Stimulated activated CD4-positive, alpha-beta T cell treated with anti-CD3 and anti-CD28 coated beads, Interleukin-12 subunit alpha, Interleukin-12 subunit beta, amount 100 ng/mL, for 24 hours (primary cell): Measurements from ENCODE around the gene SLC44A5.

Experiments
- DNase-seq, 2 experiments: peaks; one replicate each; pipeline ENCODE4 v3.0.0-alpha.2; 2020; ENCODE audit warnings: low read depth in 2 of 2

Gene SLC44A5

DNA sequence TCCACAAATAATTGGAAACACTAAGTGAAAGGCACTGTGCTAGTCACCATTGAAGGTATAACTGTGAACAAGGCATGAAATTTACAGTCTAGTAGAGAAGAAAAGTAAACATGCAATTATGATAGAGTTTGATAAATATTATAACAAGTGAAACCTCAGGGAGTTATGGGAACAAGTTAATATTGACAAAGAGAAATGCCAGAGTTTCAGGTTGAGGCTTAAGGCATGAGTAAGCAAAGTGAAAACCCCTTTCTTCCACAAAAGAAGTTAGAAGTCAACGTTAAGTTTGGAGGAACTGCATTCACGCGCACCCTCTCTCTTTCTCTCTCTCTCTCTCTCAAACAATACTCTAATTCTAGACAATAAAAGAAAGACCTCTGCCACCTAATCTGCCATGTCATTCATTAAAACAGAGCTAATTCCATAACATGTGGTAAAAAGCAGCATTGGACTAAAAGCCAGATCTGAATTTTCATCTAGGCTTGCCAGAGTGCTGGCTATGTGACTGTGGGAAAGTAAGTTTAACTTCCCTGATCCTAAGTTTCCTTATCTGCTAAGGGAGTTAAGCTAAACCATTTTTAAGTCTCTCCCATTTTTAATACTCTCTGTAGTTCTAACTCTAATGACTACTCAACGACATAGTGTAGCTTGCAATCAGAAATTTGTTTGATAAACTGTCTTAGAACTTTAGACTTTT lies 22.0 kb downstream of the SLC44A5 start:
- DNase-seq: no peak

DNA sequence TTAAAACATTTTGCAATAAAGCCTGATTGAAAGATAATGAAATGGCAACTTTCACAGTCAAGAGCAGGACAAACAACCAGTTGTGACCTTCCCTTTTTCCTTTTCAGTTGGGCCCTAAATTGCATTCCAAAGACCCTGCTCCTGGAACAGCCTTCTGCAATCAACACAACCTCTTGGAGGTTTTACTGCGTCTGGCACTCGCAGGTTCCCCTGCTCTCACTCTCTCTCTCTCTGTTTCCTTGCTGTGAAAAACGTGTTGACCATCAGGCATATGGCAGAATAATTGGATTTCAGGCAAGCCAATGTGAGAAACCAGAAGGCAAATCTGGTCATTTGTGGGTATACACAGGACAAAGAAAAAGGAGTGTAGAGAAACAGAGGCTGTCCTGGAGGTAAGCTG lies 23.2 kb downstream of the SLC44A5 start:
- DNase-seq: no peak

DNA sequence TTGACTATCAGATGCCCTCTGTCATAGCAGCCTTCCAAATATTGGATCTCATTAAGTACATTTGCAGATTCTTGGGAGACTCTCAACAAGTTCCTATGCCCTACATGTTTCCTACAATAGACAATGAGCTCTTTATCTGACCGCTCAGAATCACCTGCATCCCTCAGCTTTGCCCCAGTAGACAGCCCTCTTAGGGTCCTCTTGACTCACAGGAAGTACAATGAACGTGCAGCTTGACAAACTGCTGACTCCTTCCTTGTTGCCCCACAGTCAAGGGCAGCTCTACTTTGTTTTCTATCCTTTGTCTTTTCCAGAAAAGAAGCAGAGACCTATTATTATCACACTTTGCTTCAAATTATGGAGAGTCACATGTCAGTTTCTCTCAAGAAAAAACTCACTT lies 27.6 kb downstream of the SLC44A5 start:
- DNase-seq: no peak

DNA sequence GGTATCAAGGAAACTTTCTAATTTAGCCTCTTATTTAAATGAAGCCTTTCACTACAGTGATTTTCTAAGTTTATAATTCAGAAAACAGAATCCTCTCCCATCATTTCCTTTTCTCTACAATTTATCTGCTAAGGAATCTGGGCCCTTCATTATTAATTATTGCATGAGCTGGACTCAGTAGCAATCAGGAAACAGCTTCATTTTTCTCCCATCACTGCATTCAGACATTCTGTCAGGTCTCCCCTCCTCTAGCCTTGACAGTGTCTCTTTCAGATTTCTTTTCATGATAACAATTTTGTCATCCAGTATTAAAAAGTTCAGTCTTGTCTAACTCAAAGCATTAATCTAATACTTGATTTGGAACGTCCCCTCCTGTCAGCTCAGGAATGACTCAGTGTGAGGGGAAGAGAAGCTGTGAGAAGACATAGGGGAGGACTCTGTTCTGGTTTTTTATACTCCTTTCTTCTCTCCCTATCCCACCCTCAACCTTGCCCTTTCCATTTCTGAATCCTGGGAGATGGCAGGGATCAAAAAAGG lies 28.1 kb downstream of the SLC44A5 start:
- DNase-seq: no peak

DNA sequence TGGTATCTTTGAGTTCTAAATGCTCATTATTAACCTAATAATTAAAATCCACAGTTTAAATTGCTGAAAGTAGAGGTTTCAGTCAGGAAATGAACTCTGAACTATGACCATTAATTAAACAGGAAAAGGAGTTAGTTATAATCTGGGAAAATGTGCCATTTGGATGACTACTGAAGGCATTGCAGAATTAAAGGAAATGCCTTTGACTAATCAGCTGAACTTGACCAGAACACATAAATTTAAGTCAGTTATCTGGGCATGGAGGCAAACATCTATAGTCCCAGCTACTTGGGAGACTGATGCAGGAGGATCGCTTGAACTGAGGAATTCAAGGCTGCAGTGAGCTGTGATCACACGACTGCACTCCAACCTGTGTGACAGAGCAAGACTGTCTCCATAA lies 31.9 kb downstream of the SLC44A5 start:
- DNase-seq: no peak

DNA sequence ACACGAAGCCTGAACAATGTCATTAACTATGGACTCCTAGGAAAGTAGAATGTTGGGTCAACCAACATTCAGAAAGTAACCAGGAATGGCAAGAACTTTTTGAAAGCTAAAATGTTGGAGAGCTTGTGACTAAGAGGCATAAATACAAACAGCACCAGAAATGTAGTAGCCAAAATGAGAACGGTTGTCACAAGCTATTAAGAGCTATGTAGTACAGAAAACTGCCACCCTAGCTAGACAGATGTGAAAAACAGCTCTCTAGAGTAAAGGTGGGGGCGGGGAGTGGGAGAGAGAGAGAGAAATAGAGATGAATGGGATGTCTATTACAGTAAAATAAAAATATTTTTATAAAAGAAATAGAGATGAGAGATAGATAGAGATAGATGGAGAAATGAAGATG lies 35.1 kb downstream of the SLC44A5 start:
- DNase-seq: no peak

DNA sequence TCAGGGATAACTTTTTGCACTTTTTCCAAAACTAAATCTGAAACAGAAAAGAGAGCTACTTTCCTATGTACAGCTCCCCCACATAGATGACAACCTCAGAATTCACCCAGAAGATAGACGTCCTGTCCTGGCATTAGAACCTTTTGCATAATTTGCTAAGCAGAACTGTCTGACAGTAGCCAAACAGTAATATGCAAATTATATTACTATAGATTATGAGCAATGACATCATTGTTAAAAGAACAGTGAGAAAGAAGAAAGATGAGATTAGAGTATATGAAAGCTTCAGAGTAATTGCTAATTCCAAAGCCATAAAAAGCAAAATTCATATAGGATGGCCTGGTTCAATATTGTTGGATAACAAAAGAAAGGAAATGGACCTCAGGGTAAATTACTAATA lies 43.7 kb downstream of the SLC44A5 start:
- no peak for DNase-seq

DNA sequence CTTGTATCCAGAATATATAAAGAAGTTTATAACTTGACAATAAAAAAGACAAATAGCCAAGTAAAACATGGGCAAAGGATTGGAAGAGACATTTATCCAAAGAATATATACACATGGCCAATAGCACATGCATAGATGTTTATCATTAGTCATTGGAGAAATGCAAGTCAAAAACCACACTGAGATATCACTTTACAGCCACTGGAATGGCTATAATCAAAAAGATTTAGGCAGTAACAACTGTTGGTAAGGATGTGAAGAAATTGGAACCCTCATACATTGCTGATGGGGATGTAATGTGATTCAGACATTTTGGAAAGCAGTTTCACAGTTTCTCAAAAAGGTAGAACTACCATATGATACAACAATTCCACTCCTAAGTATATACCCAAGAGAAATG lies 51.1 kb downstream of the SLC44A5 start:
- no peak for DNase-seq

DNA sequence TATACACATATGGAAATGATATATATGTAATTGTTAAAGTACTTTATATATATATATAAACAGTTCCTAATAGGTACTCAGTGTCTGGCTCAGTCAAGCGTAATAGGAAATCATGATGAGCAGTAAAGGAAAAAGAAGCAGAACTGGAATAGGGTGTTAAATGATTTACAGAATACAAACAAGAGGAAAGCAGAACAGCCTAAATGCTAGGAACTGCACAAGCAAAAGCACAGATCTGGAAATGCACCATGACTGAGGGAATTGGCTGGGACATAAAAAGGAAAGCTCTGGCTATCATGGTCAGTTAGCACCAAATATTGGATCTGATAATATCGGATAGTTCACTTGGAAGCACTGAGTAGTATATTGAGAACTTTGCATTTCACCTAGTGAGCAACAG lies 51.8 kb downstream of the SLC44A5 start:
- no peak for DNase-seq

DNA sequence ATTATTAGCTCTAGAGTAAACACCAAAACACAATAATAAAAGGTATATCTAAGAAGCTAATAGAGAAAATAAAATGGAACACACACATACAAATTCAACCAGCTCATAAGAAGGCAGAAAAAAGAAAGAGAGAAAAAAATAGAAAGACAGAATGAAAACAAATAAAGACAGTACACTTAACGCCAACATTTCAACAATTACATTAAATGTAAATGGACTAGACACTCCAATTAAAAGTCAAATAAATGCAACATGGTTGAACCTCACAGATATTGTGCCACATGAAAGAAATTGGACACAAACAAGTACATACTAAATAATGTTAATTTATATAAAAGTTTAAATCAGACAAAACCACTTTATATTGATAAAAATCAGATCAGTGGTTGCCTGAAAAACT lies 56.0 kb downstream of the SLC44A5 start:
- DNase-seq: no peak

DNA sequence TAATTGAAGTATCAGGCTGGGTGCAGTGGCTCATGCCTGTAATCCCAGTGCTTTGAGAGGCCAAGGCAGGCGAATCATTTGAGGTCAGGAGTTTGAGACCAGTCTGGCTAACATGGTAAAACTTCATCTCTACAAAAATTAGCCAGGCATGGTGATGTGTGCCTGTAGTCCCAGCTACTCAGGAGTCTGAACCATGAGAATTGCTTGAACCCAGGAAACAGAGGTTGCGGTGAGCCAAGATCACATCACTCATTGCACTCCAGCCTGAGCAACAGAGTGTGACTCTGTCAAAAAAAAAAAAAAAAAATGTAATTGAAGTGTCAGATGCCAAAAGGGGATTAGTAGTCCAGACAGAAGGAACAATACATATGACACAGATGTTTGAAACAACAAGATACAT lies 56.7 kb downstream of the SLC44A5 start:
- DNase-seq: no peak

DNA sequence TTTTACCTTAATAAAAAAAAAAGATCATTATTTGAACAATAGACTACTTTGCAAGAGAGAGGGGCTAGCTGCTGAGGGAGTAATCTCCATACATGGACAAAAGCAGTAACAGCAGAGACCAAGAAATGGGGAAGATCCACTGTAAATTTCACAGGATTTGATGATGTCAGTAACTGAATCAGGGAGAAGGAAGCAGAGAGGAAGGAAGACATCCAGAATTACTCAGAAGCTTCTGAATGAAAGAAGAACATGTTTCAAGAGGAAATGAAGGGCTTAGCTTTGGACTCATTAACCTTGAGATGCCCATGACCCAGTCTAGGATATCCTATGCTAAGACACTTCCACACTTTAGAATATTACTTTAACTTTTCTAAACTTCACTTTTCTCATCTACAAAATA lies 60.4 kb downstream of the SLC44A5 start:
- no peak for DNase-seq

DNA sequence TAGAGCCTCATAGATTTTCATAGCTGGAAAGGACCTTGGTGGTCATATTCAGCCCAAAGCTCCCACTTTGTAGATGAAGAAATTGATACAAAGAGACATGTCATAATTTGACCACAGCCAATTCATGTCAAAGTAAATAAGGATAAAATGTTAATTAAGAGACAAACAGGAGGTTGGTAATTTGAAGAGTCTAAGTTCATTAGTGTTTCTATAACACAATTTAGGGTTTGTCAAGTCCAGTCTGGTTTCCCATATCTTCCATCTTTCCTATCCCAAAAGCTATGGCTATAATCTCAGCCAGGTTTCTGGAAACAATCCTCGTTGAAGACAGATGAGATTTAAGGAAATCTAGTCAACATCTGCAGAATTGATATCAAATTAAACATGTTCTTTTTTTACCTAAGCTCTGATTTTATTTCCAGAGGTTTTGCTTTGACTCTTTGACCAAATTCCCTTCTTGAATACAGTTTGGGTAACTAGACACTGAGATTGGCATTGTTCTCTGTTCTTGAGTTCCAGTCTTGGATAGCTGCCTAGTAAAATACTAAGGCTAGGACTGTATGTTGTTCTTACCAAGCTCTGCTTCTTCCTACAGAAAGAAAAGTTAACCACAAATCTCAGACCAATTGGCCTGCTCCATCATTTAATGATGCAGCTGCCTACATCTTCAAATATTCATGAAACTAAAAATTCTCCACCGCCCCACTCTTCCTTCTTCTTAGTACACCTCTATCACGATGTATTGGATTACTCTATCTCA lies 62.0 kb downstream of the SLC44A5 start:
- DNase-seq: no peak

DNA sequence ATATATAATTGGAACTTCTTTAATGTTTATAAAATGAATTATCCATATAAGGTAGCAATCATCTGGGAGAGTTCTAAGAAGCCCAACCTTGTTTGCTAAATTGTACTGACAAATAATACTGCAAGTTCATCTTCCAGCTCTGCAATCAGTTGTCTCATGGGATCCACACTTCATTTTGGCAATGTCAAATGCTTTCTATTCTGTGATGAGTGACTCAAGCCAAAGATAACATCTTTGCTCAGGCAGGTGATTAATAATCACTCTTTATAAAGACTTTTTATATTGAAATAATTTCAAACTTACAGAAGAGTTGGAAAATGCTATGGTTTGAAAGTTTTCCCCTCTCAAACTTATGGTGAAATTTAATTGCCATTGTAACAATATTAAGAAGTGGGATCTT lies 67.2 kb downstream of the SLC44A5 start:
- no peak for DNase-seq

DNA sequence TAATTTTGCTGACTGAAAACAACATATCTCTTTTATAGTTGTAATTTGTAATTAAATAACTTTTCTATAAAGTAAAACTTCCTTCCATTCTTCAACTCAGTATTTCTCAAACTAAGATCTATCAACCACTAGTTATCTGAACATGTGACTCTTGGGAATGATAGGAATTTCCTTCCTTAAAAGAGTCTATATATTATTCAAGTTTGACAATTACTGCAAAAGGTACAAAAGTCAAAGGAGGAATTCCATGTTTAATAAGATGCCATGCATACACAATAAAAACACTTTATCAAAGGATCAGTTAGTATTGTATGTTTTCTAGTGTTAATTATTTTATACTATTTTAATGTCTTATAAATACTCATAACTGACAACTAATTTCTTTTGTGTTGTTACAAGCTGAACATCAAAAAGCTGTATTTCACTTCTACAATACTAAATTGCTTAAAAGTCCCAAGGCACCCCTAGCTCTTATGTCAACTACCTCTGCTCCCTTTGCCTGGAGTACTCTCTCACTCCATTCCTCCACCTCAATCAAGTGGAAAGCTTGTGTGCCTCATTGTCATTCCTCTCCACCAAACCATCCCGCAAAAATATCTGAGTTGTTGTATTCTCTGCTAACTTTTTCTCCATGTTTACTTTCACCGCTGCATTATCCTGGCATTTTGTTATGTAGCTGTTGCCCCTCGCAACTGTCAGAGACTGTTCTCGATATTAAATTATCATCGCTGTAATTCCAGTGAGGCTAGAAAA lies 67.9 kb downstream of the SLC44A5 start:
- no peak for DNase-seq

DNA sequence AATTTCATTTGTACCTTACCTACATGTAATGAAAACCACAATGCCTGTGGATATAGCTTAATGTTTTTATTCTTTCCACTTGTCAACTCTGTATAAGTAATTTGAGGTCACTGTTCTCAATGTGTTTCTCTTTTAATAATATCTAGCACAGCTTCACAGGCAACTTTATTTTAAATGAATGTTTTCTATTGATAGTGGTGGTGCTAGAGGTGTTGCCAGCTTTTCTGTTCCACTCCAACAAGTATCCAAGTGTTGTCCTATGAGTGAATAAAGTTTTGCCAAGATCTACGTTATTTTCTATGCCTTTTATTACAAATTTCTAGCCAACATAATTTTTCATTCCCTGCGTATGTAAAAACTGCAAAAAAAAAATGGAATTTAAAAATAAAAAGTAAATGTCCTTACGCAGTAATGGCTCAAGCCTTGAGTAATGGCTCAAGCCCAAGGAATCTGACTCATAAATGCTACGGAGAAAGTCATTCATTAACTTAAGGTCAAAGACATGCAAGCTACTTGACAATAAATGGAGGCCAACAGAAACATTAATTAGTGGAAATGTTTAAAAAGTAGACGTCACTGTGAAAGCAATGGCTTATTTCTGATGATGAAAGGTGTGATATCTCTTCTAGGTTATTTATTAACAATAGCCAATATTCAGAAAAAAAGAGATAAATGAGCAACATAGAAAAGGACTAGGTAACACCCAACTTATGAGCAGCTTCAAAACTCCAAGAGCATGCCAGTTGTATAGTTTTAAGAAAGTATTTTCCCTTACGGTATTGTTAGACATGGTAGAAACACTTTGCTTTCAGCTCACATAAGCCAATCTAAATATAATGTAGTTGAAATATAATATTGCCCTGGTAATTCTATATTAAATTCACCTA lies 71.4 kb downstream of the SLC44A5 start:
- no peak for DNase-seq

DNA sequence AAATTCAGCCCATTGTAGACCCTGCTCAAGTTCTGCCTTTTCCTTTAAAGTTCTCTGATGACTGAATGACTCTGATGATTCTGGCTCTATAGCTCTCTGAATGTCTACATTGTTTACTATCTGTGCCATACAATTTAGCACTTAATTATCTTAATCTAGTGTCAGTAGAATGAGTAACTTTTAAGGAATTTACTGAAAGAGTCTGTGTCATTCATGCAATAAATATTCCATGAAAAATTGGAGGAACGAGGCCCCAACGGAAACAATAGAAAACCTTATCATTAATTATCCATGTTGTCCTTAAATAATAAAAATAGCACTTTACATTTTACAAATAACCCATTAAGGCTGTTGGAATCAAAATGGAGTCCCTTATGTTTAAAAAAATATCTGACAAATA lies 77.8 kb downstream of the SLC44A5 start:
- no peak for DNase-seq

DNA sequence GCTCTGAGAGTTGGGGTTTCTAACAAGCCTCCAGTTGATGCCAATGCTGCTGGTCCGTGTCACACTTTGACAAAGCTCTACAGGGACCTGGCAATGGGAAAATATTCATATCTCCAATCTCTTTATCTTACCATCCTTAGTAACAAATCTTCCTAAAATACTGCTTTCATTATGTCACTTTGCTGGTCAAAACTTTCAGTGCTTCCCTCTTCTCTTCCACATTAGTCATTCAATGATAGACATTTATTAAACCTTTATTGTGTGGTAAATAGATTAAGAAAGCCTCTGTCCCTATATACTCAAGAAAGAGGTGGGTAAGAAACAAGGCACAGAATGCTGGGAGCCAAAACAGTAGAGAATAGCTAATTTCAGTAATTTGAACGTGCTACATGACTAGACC lies 79.3 kb downstream of the SLC44A5 start:
- no peak for DNase-seq

DNA sequence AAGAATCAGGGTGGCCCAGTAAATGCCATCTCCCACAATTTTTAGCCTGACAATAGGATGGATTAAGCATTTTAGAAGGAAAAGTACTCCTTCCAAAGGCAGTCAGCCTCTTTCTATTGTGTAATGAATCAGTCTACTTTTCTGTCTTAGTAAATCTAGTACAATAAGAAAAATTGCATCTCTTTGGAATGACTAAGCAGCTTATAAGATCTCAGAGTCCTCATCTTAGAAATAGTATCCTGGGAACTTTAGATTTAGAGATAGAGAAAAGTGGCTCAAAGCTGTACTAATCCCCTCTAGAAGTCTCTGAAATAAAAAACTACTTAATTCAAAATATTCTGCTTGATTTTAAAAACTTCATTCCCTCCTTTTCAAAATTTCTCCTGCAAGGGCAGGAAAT lies 81.4 kb downstream of the SLC44A5 start:
- no peak for DNase-seq

DNA sequence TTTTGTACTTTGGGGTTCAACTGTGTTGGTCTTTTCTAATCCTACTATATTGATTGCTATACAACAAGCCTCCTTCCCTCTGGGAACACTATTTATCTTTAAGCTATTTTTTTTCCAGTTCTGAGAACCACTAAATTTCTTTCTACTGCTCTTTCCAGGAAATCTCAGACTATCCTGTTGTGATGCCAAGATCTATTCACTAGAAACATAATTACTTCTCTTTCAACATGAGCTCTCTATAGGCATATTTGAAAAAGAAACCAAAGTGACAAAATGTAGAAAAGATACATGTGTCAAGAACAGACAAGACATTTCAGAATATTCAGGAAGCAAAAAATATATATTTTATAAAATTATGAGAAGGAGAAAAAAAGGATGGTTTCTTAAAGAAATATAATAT lies 82.9 kb downstream of the SLC44A5 start:
- DNase-seq: no peak

DNA sequence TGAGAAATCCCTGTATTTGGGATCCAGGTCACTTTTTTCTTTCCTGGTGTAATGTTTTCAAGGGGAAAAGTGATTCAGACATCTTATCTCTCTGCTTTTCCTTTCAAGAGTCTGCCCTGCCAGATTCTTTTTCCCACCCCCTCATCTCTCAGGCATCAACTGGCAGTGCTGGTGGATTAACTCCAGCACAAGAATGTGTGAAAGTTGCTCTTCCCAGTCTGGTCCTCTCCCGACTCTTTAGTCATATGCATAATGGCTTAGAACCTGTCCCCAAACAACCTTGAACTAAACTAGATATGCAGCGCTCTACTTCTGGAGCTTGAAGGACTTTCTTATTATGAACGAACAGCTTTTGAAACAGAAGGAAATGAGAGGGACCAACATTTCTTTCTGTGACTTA lies 88.5 kb downstream of the SLC44A5 start:
- no peak for DNase-seq

DNA sequence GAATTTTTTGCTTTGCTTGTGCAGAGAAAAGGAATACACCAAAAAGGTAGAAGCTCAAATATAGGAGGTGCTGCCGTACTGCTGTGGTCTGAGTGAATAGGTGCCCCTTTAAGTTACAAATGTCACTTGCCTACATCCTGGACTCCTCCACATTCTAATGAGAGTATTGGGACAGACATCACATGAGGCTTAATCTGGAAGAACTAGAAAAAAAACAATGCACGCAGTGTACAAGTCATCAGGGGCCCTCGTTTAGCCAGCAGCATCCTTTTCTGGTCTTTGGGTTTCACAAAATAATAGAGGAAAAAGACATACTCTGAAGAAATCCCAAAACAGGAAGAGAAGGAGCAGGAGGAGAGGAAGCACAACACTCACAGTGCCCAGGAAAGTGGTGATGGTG lies 89.3 kb downstream of the SLC44A5 start:
- DNase-seq: no peak
